SK-N-SH (cell line): Measurements from ENCODE around the gene EFNB2. TPM values are rescaled to one million over a fixed set of nuclear protein-coding genes. Genes with fewer than 3 reads are reported as not detected.

ENCODE experiments used
- CTCF ChIA-PET: fragments of 300-600, 350-600 bp; formaldehyde crosslinking; extraction: SDS; loops from one replicate; lab custom pipeline; 2021; lab: Yijun Ruan, JAX
- POLR2A ChIA-PET: fragments of 350-600 bp; sonication (Branson Sonifier 250); formaldehyde crosslinking; extraction: SDS; loops from one replicate; lab custom pipeline; 2020; ENCODE audit warnings: antibody characterized with exemption, inconsistent platforms; lab: Yijun Ruan, JAX
- DNase-seq: peaks from one replicate; pipeline ENCODE4 v3.0.0; 2012
- H2AFZ ChIP-seq: fragments of 200-600 bp; sonication (generic); 2 replicates; pipeline ENCODE4 v1.8.1; 2016; ENCODE audit warnings: antibody characterized with exemption, mild to moderate bottlenecking, low read depth
- H3F3A ChIP-seq: fragments of 200-600 bp; sonication (generic); replicated peaks from 2 replicates; pipeline ENCODE3; 2016; ENCODE audit warnings: antibody characterized with exemption, mild to moderate bottlenecking; ENCODE audit not compliant: insufficient read depth
- H3K27ac ChIP-seq, 2 experiments: fragments of 200-500 bp in 1 of 2; fragments of 200-600 bp in 1 of 2; sonication (Bioruptor generic) in 1 of 2; sonication (generic), shearing (Covaris generic) in 1 of 2; 2 replicates each; pipeline versions ENCODE4 v1.5.1 to v1.6.1; 2014 to 2016; ENCODE audit warnings: low read depth in 2 of 2, inconsistent platforms in 1 of 2, low read length in 1 of 2, mild to moderate bottlenecking in 1 of 2, mixed read lengths in 1 of 2
- H3K27me3 ChIP-seq: fragments of 200-600 bp; sonication (generic), shearing (Covaris generic); 2 replicates; pipeline ENCODE4 v1.6.1; 2016; ENCODE audit warnings: mixed run types; ENCODE audit not compliant: insufficient read depth
- H3K36me3 ChIP-seq, 2 experiments: fragments of 200-500 bp in 1 of 2; fragments of 200-600 bp in 1 of 2; sonication (Bioruptor generic) in 1 of 2; sonication (generic) in 1 of 2; replicated peaks in 1 of 2; 2 replicates each; pipeline versions ENCODE3 to v1.5.1; 2014 to 2016; ENCODE audit warnings: low read length in 1 of 2, mild to moderate bottlenecking in 1 of 2; ENCODE audit not compliant: insufficient read depth in 2 of 2, control insufficient read depth in 1 of 2
- H3K4me1 ChIP-seq, 2 experiments: fragments of 200-500 bp in 1 of 2; fragments of 200-600 bp in 1 of 2; sonication (Bioruptor generic) in 1 of 2; sonication (generic), shearing (Covaris generic) in 1 of 2; 2 replicates each; pipeline versions ENCODE4 v1.5.1 to v1.6.1; 2014 to 2016; ENCODE audit warnings: low read depth in 1 of 2, low read length in 1 of 2, mixed run types in 1 of 2; ENCODE audit not compliant: insufficient read depth in 2 of 2, control insufficient read depth in 1 of 2
- H3K4me2 ChIP-seq: fragments of 200-600 bp; sonication (generic), shearing (Covaris generic); 2 replicates; pipeline ENCODE4 v1.6.1; 2017; ENCODE audit warnings: mixed run types
- H3K4me3 ChIP-seq, 2 experiments: fragments of 200-500 bp in 1 of 2; fragments of 200-600 bp in 1 of 2; sonication (Bioruptor generic) in 1 of 2; sonication (generic), shearing (Covaris generic) in 1 of 2; 2 replicates each; pipeline versions ENCODE4 v1.5.1 to v1.8.1; 2014 to 2016; ENCODE audit warnings: low read depth in 2 of 2, inconsistent platforms in 1 of 2, low read length in 1 of 2, mild to moderate bottlenecking in 1 of 2, mixed read lengths in 1 of 2, moderate library complexity in 1 of 2
- H3K79me2 ChIP-seq: fragments of 200-600 bp; sonication (generic); 2 replicates; pipeline ENCODE4 v1.8.1; 2017; ENCODE audit warnings: mild to moderate bottlenecking; ENCODE audit not compliant: insufficient read depth
- H3K9ac ChIP-seq: fragments of 200-600 bp; sonication (generic); 2 replicates; pipeline ENCODE4 v1.6.1; 2017; ENCODE audit warnings: mixed run types
- H3K9me2 ChIP-seq: fragments of 200-600 bp; sonication (generic); 2 replicates; pipeline ENCODE4 v1.6.1; 2017; ENCODE audit warnings: mixed run types
- H3K9me3 ChIP-seq: fragments of 200-600 bp; sonication (generic); 2 replicates; pipeline ENCODE4 v1.6.1; 2017; ENCODE audit warnings: mixed run types, mild to moderate bottlenecking, moderate library complexity
- H4K20me1 ChIP-seq: fragments of 200-600 bp; sonication (generic); 2 replicates; pipeline ENCODE4 v1.6.1; 2017; ENCODE audit warnings: mild to moderate bottlenecking, mixed run types; ENCODE audit not compliant: insufficient read depth
- FOSL2 ChIP-seq: IDR thresholded peaks from 2 replicates; pipeline ENCODE4 v1.4.0; 2012; ENCODE audit warnings: low read depth, mild to moderate bottlenecking, moderate library complexity, borderline replicate concordance
- FOXJ3 ChIP-seq: sonication (generic); formaldehyde crosslinking; IDR thresholded peaks from 2 replicates; pipeline ENCODE4 v1.5.1; 2020; ENCODE audit warnings: mild to moderate bottlenecking, missing genetic modification reagents
- FOXM1 ChIP-seq: IDR thresholded peaks from 2 replicates; pipeline ENCODE4 v1.4.0; 2012; ENCODE audit warnings: low read depth, mild to moderate bottlenecking
- GABPA ChIP-seq: IDR thresholded peaks from 2 replicates; pipeline ENCODE4 v1.4.0; 2012; ENCODE audit warnings: low read depth, mild to moderate bottlenecking
- JUND ChIP-seq: IDR thresholded peaks from 2 replicates; pipeline ENCODE4 v1.4.0; 2012
- MEF2A ChIP-seq: IDR thresholded peaks from 2 replicates; pipeline ENCODE4 v1.4.0; 2012; ENCODE audit warnings: low read depth, borderline replicate concordance
- MXI1 ChIP-seq: IDR thresholded peaks from 2 replicates; pipeline ENCODE4 v1.6.1; 2012; ENCODE audit warnings: mild to moderate bottlenecking, low read depth, low read length, improper control_type of control experiment
- NRF1 ChIP-seq: IDR thresholded peaks from 2 replicates; pipeline ENCODE4 v1.6.1; 2012; ENCODE audit warnings: low read depth, mild to moderate bottlenecking, low read length
- POLR2AphosphoS5 ChIP-seq: IDR thresholded peaks from 2 replicates; pipeline ENCODE4 v1.6.1; 2012; ENCODE audit warnings: low read depth, low read length
- RAD21 ChIP-seq: IDR thresholded peaks from 2 replicates; pipeline ENCODE4 v1.6.1; 2012; ENCODE audit warnings: mild to moderate bottlenecking, low read length
- RCOR1 ChIP-seq: fragments of 150-350 bp; IDR thresholded peaks from 2 replicates; pipeline ENCODE4 v1.6.1; 2017; ENCODE audit warnings: antibody characterized with exemption, low read length
- RFX5 ChIP-seq: IDR thresholded peaks from 2 replicates; pipeline ENCODE4 v1.6.1; 2012; ENCODE audit warnings: mild to moderate bottlenecking, improper control_type of control experiment, low read length
- YY1 ChIP-seq: IDR thresholded peaks from 2 replicates; pipeline ENCODE4 v1.4.0; 2012; ENCODE audit warnings: low read depth, mild to moderate bottlenecking
- WGBS: methylation state at CpG from one replicate; pipeline ENCODE4 v1.1.6; 2017; ENCODE audit warnings: low lambda C conversion rate; 5-methylcytosine and 5-hydroxymethylcytosine counted together
- polyA plus RNA-seq, 3 experiments: library from polyadenylated mRNA; depleted of rRNA; stranded (reverse); fragments of >200 nt; gene quantifications; 2 replicates each; pipeline ENCODE4 v1.2.3, GENCODE V29; 2012
- TF ChIP-seq, protein P1 (sequence below): IDR thresholded peaks from 2 replicates; pipeline ENCODE4 v1.4.0; 2012; ENCODE audit warnings: low read depth
- TF ChIP-seq, protein P2 (sequence below): fragments of 150-350 bp; IDR thresholded peaks from 2 replicates; pipeline ENCODE4 v1.6.1; 2017; ENCODE audit warnings: antibody characterized with exemption, low read length, low read depth, borderline replicate concordance
- TF ChIP-seq, protein P3 (sequence below): fragments of 200-600 bp; sonication (generic); IDR thresholded peaks from 2 replicates; pipeline ENCODE4 v1.6.1; 2017; ENCODE audit warnings: antibody characterized with exemption, mild to moderate bottlenecking, moderate library complexity
- TF ChIP-seq, protein P4 (sequence below): IDR thresholded peaks from 2 replicates; pipeline ENCODE4; 2012

Gene EFNB2
- polyA plus RNA-seq, 1 of the 3 experiments (the other 2 are of a cell fraction) = 3.0 TPM

DNA sequence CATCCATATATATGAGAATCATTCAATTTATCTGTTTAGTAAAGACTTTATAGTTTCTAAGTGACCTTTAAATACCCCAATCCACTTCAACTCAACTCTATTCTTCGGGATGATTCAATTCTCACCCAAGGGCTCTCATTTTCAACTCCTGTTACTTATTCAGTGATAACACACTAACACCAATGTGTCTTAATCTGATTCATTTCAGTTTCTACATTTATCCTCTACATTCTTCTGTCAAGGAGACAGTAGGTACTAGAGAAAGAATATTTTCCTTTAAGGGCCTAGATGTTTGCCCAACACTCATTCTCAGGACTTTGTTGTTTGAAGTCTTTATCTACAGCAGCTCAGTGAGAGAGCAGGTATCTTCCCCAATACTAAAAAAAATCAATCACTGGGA lies 25.4 kb upstream of the EFNB2 start:
- H3K4me1 ChIP-seq = peaks cover 12% of the 10 kb centered on the region in 2 experiments; a peak in 3 of 4 replicates
- TF ChIP-seq RAD21 (no peak), NRF1 (no peak), MEF2A (no peak), MXI1 (no peak), YY1 (no peak), FOSL2 (no peak), FOXM1 (no peak), FOXJ3 (CRISPR knock-in tag) (no peak), RCOR1 (no peak), GABPA (no peak), JUND (no peak), RFX5 (no peak)
- TF ChIP-seq, protein P1, sequence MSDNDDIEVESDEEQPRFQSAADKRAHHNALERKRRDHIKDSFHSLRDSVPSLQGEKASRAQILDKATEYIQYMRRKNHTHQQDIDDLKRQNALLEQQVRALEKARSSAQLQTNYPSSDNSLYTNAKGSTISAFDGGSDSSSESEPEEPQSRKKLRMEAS = no peak
- TF ChIP-seq, protein P2, sequence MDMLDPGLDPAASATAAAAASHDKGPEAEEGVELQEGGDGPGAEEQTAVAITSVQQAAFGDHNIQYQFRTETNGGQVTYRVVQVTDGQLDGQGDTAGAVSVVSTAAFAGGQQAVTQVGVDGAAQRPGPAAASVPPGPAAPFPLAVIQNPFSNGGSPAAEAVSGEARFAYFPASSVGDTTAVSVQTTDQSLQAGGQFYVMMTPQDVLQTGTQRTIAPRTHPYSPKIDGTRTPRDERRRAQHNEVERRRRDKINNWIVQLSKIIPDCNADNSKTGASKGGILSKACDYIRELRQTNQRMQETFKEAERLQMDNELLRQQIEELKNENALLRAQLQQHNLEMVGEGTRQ = no peak
- TF ChIP-seq, protein P3, sequence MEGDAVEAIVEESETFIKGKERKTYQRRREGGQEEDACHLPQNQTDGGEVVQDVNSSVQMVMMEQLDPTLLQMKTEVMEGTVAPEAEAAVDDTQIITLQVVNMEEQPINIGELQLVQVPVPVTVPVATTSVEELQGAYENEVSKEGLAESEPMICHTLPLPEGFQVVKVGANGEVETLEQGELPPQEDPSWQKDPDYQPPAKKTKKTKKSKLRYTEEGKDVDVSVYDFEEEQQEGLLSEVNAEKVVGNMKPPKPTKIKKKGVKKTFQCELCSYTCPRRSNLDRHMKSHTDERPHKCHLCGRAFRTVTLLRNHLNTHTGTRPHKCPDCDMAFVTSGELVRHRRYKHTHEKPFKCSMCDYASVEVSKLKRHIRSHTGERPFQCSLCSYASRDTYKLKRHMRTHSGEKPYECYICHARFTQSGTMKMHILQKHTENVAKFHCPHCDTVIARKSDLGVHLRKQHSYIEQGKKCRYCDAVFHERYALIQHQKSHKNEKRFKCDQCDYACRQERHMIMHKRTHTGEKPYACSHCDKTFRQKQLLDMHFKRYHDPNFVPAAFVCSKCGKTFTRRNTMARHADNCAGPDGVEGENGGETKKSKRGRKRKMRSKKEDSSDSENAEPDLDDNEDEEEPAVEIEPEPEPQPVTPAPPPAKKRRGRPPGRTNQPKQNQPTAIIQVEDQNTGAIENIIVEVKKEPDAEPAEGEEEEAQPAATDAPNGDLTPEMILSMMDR = no peak
- peaks cover 14% of the 10 kb centered on the region for H3F3A ChIP-seq
- CTCF ChIA-PET = interaction anchor here (2.6 kb wide), 1 partner anchor 24 kb away, joined by 8 read pairs; no protein-coding TSS in a partner anchor
- no peaks in the 10 kb centered on the region for H3K9me3 ChIP-seq
- H3K4me2 ChIP-seq = no peak overlapping the region
- H3K9ac ChIP-seq = no peak overlapping the region
- no peak overlapping the region for H2AFZ ChIP-seq
- no peaks in the 10 kb centered on the region for H3K9me2 ChIP-seq
- H3K27me3 ChIP-seq = no peaks in the 10 kb centered on the region
- H4K20me1 ChIP-seq = peaks cover 82% of the 10 kb centered on the region
- no peak overlapping the region for H3K27ac ChIP-seq
- peaks cover 25 to 39% of the 10 kb centered on the region in 2 experiments for H3K36me3 ChIP-seq
- WGBS = 68% methylated on average over 1 of the region's 1 CpG
- POLR2A ChIA-PET = no interaction called here
- DNase-seq = no peak
- H3K4me3 ChIP-seq = no peak overlapping the region
- H3K79me2 ChIP-seq = peaks cover 98% of the 10 kb centered on the region

DNA sequence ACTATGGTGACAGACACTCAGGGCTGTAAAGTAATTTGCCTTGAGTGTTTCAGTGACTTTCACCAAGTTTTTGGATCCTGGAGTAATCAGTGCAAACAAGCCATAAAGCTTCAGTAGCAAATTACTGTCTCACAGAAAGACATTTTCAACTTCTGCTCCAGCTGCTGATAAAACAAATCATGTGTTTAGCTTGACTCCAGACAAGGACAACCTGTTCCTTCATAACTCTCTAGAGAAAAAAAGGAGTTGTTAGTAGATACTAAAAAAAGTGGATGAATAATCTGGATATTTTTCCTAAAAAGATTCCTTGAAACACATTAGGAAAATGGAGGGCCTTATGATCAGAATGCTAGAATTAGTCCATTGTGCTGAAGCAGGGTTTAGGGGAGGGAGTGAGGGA lies 23.1 kb upstream of the EFNB2 start:
- Histone ChIP-seq H3K4me2 (no peak overlapping the region), H3F3A (peaks cover 15% of the 10 kb centered on the region), H3K4me1 (peaks cover 3 to 6% of the 10 kb centered on the region in 2 experiments; a peak in 3 of 4 replicates), H3K36me3 (peaks cover 48 to 53% of the 10 kb centered on the region in 2 experiments), H3K9me2 (no peaks in the 10 kb centered on the region), H3K27me3 (no peaks in the 10 kb centered on the region), H3K27ac (no peak overlapping the region), H3K9me3 (no peaks in the 10 kb centered on the region), H3K9ac (no peak overlapping the region), H3K4me3 (no peak overlapping the region), H3K79me2 (peaks cover 98% of the 10 kb centered on the region), H2AFZ (no peak overlapping the region), H4K20me1 (peaks cover 66% of the 10 kb centered on the region)
- TF ChIP-seq, protein P4, sequence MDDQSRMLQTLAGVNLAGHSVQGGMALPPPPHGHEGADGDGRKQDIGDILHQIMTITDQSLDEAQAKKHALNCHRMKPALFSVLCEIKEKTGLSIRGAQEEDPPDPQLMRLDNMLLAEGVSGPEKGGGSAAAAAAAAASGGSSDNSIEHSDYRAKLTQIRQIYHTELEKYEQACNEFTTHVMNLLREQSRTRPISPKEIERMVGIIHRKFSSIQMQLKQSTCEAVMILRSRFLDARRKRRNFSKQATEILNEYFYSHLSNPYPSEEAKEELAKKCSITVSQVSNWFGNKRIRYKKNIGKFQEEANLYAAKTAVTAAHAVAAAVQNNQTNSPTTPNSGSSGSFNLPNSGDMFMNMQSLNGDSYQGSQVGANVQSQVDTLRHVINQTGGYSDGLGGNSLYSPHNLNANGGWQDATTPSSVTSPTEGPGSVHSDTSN = no peak
- TF ChIP-seq POLR2AphosphoS5 = no peak
- CTCF ChIA-PET = interaction anchor here (4.0 kb wide), 1 partner anchor 22 kb away, joined by 17 read pairs; the partner anchor contains the start of gene EFNB2
- DNase-seq = no peak
- POLR2A ChIA-PET = no interaction called here
